ENCODE measurements around the gene LMCD1. TPM values are rescaled to one million over a fixed set of nuclear protein-coding genes. Genes with fewer than 3 reads are reported as not detected.

LMCD1 gene
- total and polyA plus RNA-seq, 2 experiments from 2014 or later, result 21.8 to 35.3 TPM

DNA sequence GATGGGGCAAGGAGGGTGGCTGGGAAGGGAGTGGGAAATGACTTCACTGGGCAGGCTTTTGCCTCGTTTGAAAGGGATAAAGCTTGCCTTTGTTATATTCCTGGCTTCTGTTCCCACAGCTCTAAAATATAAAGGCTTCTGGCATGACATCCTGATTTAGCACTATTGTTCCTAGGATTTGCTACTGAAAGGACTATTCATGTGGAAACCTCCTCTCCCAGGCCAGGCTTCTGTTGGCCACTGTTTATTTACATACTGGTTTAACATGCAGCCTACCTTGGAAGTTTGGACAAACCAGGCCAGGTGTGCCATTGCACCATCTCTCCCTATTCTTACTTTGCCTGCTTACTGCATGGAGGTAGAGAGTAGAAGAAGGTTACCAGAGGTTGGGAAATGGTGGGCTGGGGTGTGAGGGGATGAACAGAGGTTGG, 2.4 kb upstream of the LMCD1 start:
- Histone ChIP-seq H3K27ac (ENCODE audit: low read depth) (peak overlapping the region; percentile 96), H4K20me1 (replicated peaks; ENCODE audit: insufficient read depth) (no peaks in the 10 kb centered on the region), H3K36me3 (ENCODE audit: insufficient read depth) (no peaks in the 10 kb centered on the region; the same call in 1 of the 2 replicates), H2AFZ (no peak overlapping the region), H3K4me3 (no peak overlapping the region), H3K4me2 (peak overlapping the region; percentile 77; the same call in 1 of the 2 replicates), H3F3A (replicated peaks; ENCODE audit: low read depth) (no peaks in the 10 kb centered on the region), H3K4me1 (ENCODE audit: insufficient read depth) (peaks cover 50% of the 10 kb centered on the region), H3K79me2 (replicated peaks; ENCODE audit: insufficient read depth) (0 out of 2 replicates have a peak, but pooled peaks cover 6% of the 10 kb centered on the region), H3K9me2 (ENCODE audit: insufficient read depth) (peaks cover 3% of the 10 kb centered on the region; the same call in 1 of the 2 replicates), H3K27me3 (ENCODE audit: insufficient read depth) (no peaks in the 10 kb centered on the region)
- TF ChIP-seq EZH2 (IDR thresholded peaks at IDR 0.05; ENCODE audit: low read depth, unreplicated experiment) (no peak), EZH2phosphoT487 (IDR thresholded peaks at IDR 0.05; ENCODE audit: unreplicated experiment) (no peak), ZNF331 (CRISPR knock-in tag; IDR thresholded peaks at IDR 0.05; ENCODE audit: low read depth) (no peak), REST (IDR thresholded peaks at IDR 0.05; ENCODE audit: unreplicated experiment) (no peak), CREB1 (CRISPR knock-in tag; IDR thresholded peaks at IDR 0.05; ENCODE audit: low read depth) (no peak), ETS1 (IDR thresholded peaks at IDR 0.05) (no peak), POLR2AphosphoS5 (IDR thresholded peaks at IDR 0.05; ENCODE audit: low read depth) (peak; percentile 46; the same call in 1 of the 2 replicates), JUNB (IDR thresholded peaks at IDR 0.05; ENCODE audit: unreplicated experiment) (no peak), ZNF114 (CRISPR knock-in tag; IDR thresholded peaks at IDR 0.05) (no peak), ZNF462 (CRISPR knock-in tag; IDR thresholded peaks at IDR 0.05) (peak; percentile 94), STAT1 (IDR thresholded peaks at IDR 0.05; ENCODE audit: unreplicated experiment) (no peak), NANOG (IDR thresholded peaks at IDR 0.05; ENCODE audit: borderline replicate concordance) (peak; percentile 49; the same call in 1 of the 2 replicates)
- TF ChIP-seq, protein P1, sequence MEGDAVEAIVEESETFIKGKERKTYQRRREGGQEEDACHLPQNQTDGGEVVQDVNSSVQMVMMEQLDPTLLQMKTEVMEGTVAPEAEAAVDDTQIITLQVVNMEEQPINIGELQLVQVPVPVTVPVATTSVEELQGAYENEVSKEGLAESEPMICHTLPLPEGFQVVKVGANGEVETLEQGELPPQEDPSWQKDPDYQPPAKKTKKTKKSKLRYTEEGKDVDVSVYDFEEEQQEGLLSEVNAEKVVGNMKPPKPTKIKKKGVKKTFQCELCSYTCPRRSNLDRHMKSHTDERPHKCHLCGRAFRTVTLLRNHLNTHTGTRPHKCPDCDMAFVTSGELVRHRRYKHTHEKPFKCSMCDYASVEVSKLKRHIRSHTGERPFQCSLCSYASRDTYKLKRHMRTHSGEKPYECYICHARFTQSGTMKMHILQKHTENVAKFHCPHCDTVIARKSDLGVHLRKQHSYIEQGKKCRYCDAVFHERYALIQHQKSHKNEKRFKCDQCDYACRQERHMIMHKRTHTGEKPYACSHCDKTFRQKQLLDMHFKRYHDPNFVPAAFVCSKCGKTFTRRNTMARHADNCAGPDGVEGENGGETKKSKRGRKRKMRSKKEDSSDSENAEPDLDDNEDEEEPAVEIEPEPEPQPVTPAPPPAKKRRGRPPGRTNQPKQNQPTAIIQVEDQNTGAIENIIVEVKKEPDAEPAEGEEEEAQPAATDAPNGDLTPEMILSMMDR (conservative IDR thresholded peaks at IDR 0.05; ENCODE audit: low read depth in 2 of 2), result no peak
- peak; percentile 46 for ATAC-seq
- peak; percentile 79 for DNase-seq (ENCODE audit: low spot score)
- Mint-ChIP-seq H3K27me3 (ENCODE audit: insufficient read depth, low read depth, poor library complexity) (peaks cover 8% of the 10 kb centered on the region), H3K4me3 (peak overlapping the region; percentile 29; the same call in 2 of the 3 replicates), H3K9me3 (no peaks in the 10 kb centered on the region; the same call in 1 of the 3 replicates), H3K27ac (peak overlapping the region; percentile 93), H3K36me3 (ENCODE audit: low read depth) (peaks cover 8% of the 10 kb centered on the region; the same call in 2 of the 3 replicates), H3K4me1 (peaks cover 50% of the 10 kb centered on the region)

Measured in GM23338 (cell line).